Type B pancreatic cell (in vitro differentiated cells): Measurements from ENCODE around the gene ADORA3. TPM values are rescaled to one million over a fixed set of nuclear protein-coding genes. Genes with fewer than 3 reads are reported as not detected.

Source experiments
- DNase-seq: peaks from one replicate; pipeline ENCODE4 v3.0.0; 2021; ENCODE audit warnings: mixed read lengths; ENCODE audit not compliant: unreplicated experiment; ENCODE audit errors: extremely low spot score
- H3K27ac Mint-ChIP-seq: 2 replicates; pipeline ENCODE4 v1.8.0; 2021; ENCODE audit warnings: mild to moderate bottlenecking, mixed read lengths
- H3K27me3 Mint-ChIP-seq: 2 replicates; pipeline ENCODE4 v1.8.0; 2021; ENCODE audit warnings: mixed read lengths
- H3K36me3 Mint-ChIP-seq: 2 replicates; pipeline ENCODE4 v1.8.0; 2021; ENCODE audit warnings: mixed read lengths
- H3K4me1 Mint-ChIP-seq: one replicate; pipeline ENCODE4 v1.8.0; 2021; ENCODE audit warnings: mixed read lengths; ENCODE audit not compliant: unreplicated experiment
- H3K4me3 Mint-ChIP-seq: 2 replicates; pipeline ENCODE4 v1.8.0; 2021; ENCODE audit warnings: mild to moderate bottlenecking, mixed read lengths
- H3K9me3 Mint-ChIP-seq: 2 replicates; pipeline ENCODE4 v1.8.0; 2021; ENCODE audit warnings: mixed read lengths
- total RNA-seq: library from RNA; stranded (reverse); gene quantifications from 2 replicates; pipeline ENCODE4 v1.2.1, GENCODE V29; 2021; ENCODE audit warnings: low replicate concordance
- TF ChIP-seq, protein P1 (sequence below): fragments of 200-600 bp; sonication (generic); conservative IDR thresholded peaks from 2 replicates; pipeline ENCODE4 v1.5.0; 2021; ENCODE audit warnings: antibody characterized with exemption, mild to moderate bottlenecking

The ADORA3 gene
- total RNA-seq, 1 donor from 2014 or later: not detected

DNA sequence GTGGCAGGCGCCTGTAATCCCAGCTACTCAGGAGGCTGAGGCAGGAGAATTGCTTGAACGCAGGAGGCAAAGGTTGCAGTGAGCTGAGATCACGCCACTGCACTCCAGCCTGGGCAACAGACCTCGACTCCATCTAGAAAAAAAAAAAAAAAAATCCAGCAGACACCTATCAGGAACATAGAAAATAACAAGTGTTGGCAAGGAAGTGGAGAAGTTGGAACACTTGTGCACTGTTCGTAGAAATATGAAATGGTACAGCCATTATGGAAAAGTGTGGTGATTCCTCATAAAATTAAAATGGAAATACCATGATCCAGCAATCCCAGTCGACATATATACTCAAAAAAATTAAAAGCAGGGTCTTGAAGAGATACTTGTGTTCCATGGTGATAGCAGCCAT is 41.7 kb downstream of the ADORA3 start:
- TF ChIP-seq, protein P1, sequence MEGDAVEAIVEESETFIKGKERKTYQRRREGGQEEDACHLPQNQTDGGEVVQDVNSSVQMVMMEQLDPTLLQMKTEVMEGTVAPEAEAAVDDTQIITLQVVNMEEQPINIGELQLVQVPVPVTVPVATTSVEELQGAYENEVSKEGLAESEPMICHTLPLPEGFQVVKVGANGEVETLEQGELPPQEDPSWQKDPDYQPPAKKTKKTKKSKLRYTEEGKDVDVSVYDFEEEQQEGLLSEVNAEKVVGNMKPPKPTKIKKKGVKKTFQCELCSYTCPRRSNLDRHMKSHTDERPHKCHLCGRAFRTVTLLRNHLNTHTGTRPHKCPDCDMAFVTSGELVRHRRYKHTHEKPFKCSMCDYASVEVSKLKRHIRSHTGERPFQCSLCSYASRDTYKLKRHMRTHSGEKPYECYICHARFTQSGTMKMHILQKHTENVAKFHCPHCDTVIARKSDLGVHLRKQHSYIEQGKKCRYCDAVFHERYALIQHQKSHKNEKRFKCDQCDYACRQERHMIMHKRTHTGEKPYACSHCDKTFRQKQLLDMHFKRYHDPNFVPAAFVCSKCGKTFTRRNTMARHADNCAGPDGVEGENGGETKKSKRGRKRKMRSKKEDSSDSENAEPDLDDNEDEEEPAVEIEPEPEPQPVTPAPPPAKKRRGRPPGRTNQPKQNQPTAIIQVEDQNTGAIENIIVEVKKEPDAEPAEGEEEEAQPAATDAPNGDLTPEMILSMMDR: no peak
- peaks cover 23% of the 10 kb centered on the region for H3K36me3 Mint-ChIP-seq
- no peaks in the 10 kb centered on the region for H3K27me3 Mint-ChIP-seq
- no peaks in the 10 kb centered on the region for H3K4me1 Mint-ChIP-seq
- DNase-seq: no peak
- no peaks in the 10 kb centered on the region for H3K9me3 Mint-ChIP-seq
- no peak overlapping the region for H3K27ac Mint-ChIP-seq
- H3K4me3 Mint-ChIP-seq: no peak overlapping the region

GRCh38 chr1:111455642-111456031 is 47.8 kb downstream of the ADORA3 start:
- Mint-ChIP-seq H3K4me1 (peaks cover 11% of the 10 kb centered on the region), H3K27me3 (no peaks in the 10 kb centered on the region), H3K4me3 (no peak overlapping the region), H3K9me3 (no peaks in the 10 kb centered on the region), H3K36me3 (peaks cover 31% of the 10 kb centered on the region), H3K27ac (no peak overlapping the region)
- TF ChIP-seq, protein P1: no peak
- no peak for DNase-seq

GRCh38 chr1:111454859-111455641 is 48.4 kb downstream of the ADORA3 start:
- Mint-ChIP-seq H3K36me3 (peaks cover 29% of the 10 kb centered on the region), H3K27ac (no peak overlapping the region), H3K4me1 (peaks cover 11% of the 10 kb centered on the region), H3K27me3 (no peaks in the 10 kb centered on the region), H3K9me3 (no peaks in the 10 kb centered on the region), H3K4me3 (no peak overlapping the region)
- TF ChIP-seq, protein P1: no peak
- DNase-seq: no peak

DNA sequence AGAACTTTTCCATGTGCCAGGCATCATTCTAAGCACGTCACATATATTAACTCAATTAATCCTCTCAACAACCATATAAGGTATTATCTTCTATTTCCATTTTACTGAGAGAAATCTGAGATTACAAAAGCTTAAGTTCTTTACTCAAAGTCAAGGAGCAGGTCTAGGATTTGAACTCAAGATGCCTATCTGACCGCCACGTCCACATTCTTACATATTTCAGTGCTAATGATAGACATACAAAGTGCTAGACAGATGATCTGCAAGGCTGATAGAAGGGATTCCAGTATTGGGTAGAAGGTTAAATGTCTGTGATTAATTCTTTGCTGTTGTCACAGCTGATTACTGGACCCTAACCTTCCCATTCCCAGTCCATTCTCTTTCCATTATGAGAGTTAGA is 49.7 kb downstream of the ADORA3 start:
- Mint-ChIP-seq H3K4me1 (peaks cover 17% of the 10 kb centered on the region), H3K27ac (no peak overlapping the region), H3K27me3 (no peaks in the 10 kb centered on the region), H3K9me3 (no peaks in the 10 kb centered on the region), H3K36me3 (peaks cover 31% of the 10 kb centered on the region), H3K4me3 (no peak overlapping the region)
- TF ChIP-seq, protein P1: no peak
- DNase-seq: no peak

DNA sequence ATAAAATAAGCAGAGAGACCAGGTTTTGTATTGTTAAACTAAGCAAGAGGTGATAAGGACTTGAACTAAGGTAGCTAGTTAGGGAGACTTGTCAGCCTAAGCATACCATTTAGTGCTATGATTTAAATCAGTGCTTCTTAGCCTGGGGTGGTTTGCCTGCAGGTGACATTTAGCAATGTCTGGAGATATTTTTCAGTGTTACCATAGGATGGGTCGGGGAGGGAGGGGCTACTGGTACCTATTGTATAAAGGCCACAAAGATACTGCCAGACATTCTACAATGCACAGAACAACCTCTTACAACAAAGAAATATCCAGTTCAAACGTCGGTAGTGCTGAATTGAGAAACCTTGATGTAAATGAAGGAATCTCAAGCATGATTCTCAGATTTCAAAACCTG is 50.9 kb downstream of the ADORA3 start:
- TF ChIP-seq, protein P1: no peak
- no peaks in the 10 kb centered on the region for H3K9me3 Mint-ChIP-seq
- DNase-seq: no peak
- no peak overlapping the region for H3K27ac Mint-ChIP-seq
- H3K4me1 Mint-ChIP-seq: peaks cover 22% of the 10 kb centered on the region
- H3K4me3 Mint-ChIP-seq: no peak overlapping the region
- H3K36me3 Mint-ChIP-seq: peaks cover 24% of the 10 kb centered on the region
- no peaks in the 10 kb centered on the region for H3K27me3 Mint-ChIP-seq
